IMR-90 (cell line): ENCODE measurements around the gene HJURP. TPM values are rescaled to one million over a fixed set of nuclear protein-coding genes. Genes with fewer than 3 reads are reported as not detected.

Source experiments
- ATAC-seq: fragments of 200-7000 bp; cut with Tn5 transposase; 2 replicates; pipeline ENCODE4 v1.9.1; 2020; ENCODE audit warnings: low read depth, mild to moderate bottlenecking, moderate library complexity
- BruUV-seq: library from RNA; stranded (reverse); fragments of 400-500 nt; replicated peaks from 2 replicates; lab custom pipeline; 2021; lab: Mats Ljungman, UMichigan
- CTCF ChIA-PET: fragments of 300-600 bp; formaldehyde crosslinking; extraction: SDS; loops from one replicate; lab custom pipeline; 2021; ENCODE audit warnings: antibody characterized with exemption; lab: Yijun Ruan, JAX
- POLR2A ChIA-PET: fragments of 300-600 bp; sonication (Branson Sonifier 250); formaldehyde crosslinking; loops from one replicate; lab custom pipeline; 2022; ENCODE audit warnings: antibody characterized with exemption; ENCODE audit not compliant: unreplicated experiment; lab: Charles Lee
- DNase-seq: peaks from one replicate; pipeline ENCODE4 v3.0.0; 2013
- H2AFZ ChIP-seq: replicated peaks from 2 replicates; pipeline ENCODE3; 2013; ENCODE audit warnings: low read length, mild to moderate bottlenecking; ENCODE audit not compliant: poor library complexity
- H2AK5ac ChIP-seq: 2 replicates; pipeline ENCODE4 v1.6.1; 2013; ENCODE audit warnings: low read depth, low read length, inconsistent platforms
- H2AK9ac ChIP-seq: replicated peaks from 2 replicates; pipeline ENCODE3; 2013; ENCODE audit warnings: mild to moderate bottlenecking, low read depth, low read length, moderate library complexity; ENCODE audit not compliant: poor library complexity
- H2BK120ac ChIP-seq: 2 replicates; pipeline ENCODE4 v1.6.1; 2013; ENCODE audit warnings: low read depth, low read length, inconsistent platforms
- H2BK15ac ChIP-seq: 3 replicates; pipeline ENCODE4 v1.6.1; 2013; ENCODE audit warnings: low read depth, low read length, inconsistent platforms
- H2BK20ac ChIP-seq: 2 replicates; pipeline ENCODE4 v1.6.1; 2013; ENCODE audit warnings: low read depth, mild to moderate bottlenecking, inconsistent platforms, low read length, moderate library complexity
- H2BK5ac ChIP-seq: 2 replicates; pipeline ENCODE4 v1.6.1; 2013; ENCODE audit warnings: mild to moderate bottlenecking, low read depth, low read length, inconsistent platforms; ENCODE audit not compliant: poor library complexity, severe bottlenecking
- H3K14ac ChIP-seq: replicated peaks from 2 replicates; pipeline ENCODE4 v1.6.1; 2013; ENCODE audit warnings: low read depth, low read length, inconsistent platforms
- H3K18ac ChIP-seq: 2 replicates; pipeline ENCODE4 v1.6.1; 2013; ENCODE audit warnings: low read depth, low read length, control low read depth
- H3K23ac ChIP-seq: 2 replicates; pipeline ENCODE4 v1.6.1; 2013; ENCODE audit warnings: low read depth, low read length, inconsistent platforms
- H3K27ac ChIP-seq: 2 replicates; pipeline ENCODE4 v1.5.1; 2013; ENCODE audit warnings: mild to moderate bottlenecking, control low read depth, low read length; ENCODE audit not compliant: insufficient read depth
- H3K27me3 ChIP-seq: 2 replicates; pipeline ENCODE4 v1.6.1; 2013; ENCODE audit warnings: low read length; ENCODE audit not compliant: control insufficient read depth, insufficient read depth
- H3K36me3 ChIP-seq: 2 replicates; pipeline ENCODE4 v1.6.1; 2013; ENCODE audit warnings: low read length, mixed read lengths; ENCODE audit not compliant: control insufficient read depth, insufficient read depth
- H3K4ac ChIP-seq: 2 replicates; pipeline ENCODE4 v1.6.1; 2013; ENCODE audit warnings: low read depth, low read length, inconsistent platforms
- H3K4me1 ChIP-seq: 2 replicates; pipeline ENCODE4 v1.6.1; 2013; ENCODE audit warnings: low read length, mixed read lengths; ENCODE audit not compliant: control insufficient read depth, insufficient read depth
- H3K4me2 ChIP-seq: 2 replicates; pipeline ENCODE4 v1.6.1; 2013; ENCODE audit warnings: low read depth, mild to moderate bottlenecking, control low read depth, low read length, moderate library complexity
- H3K4me3 ChIP-seq: 2 replicates; pipeline ENCODE4 v1.5.1; 2013; ENCODE audit warnings: low read depth, mild to moderate bottlenecking, control low read depth, low read length, moderate library complexity; ENCODE audit not compliant: insufficient read depth
- H3K56ac ChIP-seq: 2 replicates; pipeline ENCODE4 v1.6.1; 2013; ENCODE audit warnings: low read length, inconsistent platforms; ENCODE audit not compliant: insufficient read depth; ENCODE audit errors: extremely low read depth
- H3K79me1 ChIP-seq, 2 experiments: 2 replicates each; pipeline ENCODE4 v1.6.1; 2013; ENCODE audit warnings: low read length in 2 of 2, inconsistent platforms in 1 of 2, low read depth in 1 of 2
- H3K9ac ChIP-seq: 2 replicates; pipeline ENCODE4 v1.6.1; 2013; ENCODE audit warnings: low read depth, low read length, control low read depth
- H3K9me1 ChIP-seq: 2 replicates; pipeline ENCODE4 v1.6.1; 2013; ENCODE audit warnings: low read length, inconsistent platforms; ENCODE audit not compliant: insufficient read depth
- H3K9me3 ChIP-seq: 2 replicates; pipeline ENCODE4 v1.6.1; 2013; ENCODE audit warnings: low read length; ENCODE audit not compliant: control insufficient read depth, insufficient read depth
- H4K20me1 ChIP-seq: 2 replicates; pipeline ENCODE4 v1.6.1; 2013; ENCODE audit warnings: low read length, inconsistent platforms; ENCODE audit not compliant: insufficient read depth
- H4K5ac ChIP-seq: 2 replicates; pipeline ENCODE4 v1.6.1; 2013; ENCODE audit warnings: mild to moderate bottlenecking, low read depth, low read length, control low read depth
- H4K8ac ChIP-seq, 2 experiments: 2 replicates each; pipeline ENCODE4 v1.6.1; 2013; ENCODE audit warnings: low read depth in 2 of 2, low read length in 2 of 2, control low read depth in 1 of 2, inconsistent platforms in 1 of 2
- H4K91ac ChIP-seq: 2 replicates; pipeline ENCODE4 v1.6.1; 2013; ENCODE audit warnings: low read depth, low read length, inconsistent platforms; ENCODE audit not compliant: insufficient read depth
- BHLHE40 ChIP-seq: fragments of 150-350 bp; IDR thresholded peaks from 2 replicates; pipeline ENCODE4 v1.6.1; 2016; ENCODE audit warnings: mild to moderate bottlenecking, low read depth, low read length
- CEBPB ChIP-seq: IDR thresholded peaks from 2 replicates; pipeline ENCODE4 v1.6.1; 2012; ENCODE audit warnings: low read depth, low read length, improper control_type of control experiment
- CHD1 ChIP-seq: IDR thresholded peaks from 2 replicates; pipeline ENCODE4 v1.6.1; 2012; ENCODE audit warnings: low read depth, low read length, improper control_type of control experiment
- CTCF ChIP-seq: conservative IDR thresholded peaks from 2 replicates; pipeline ENCODE4 v1.5.1; 2012; ENCODE audit warnings: mild to moderate bottlenecking, low read depth, low read length, improper control_type of control experiment
- ELK1 ChIP-seq: fragments of 150-350 bp; IDR thresholded peaks from 2 replicates; pipeline ENCODE4 v1.6.1; 2016; ENCODE audit warnings: low read depth, mild to moderate bottlenecking, low read length, moderate library complexity, borderline replicate concordance
- FOS ChIP-seq: fragments of 150-350 bp; IDR thresholded peaks from 2 replicates; pipeline ENCODE4 v1.6.1; 2016; ENCODE audit warnings: low read depth, low read length
- MAFK ChIP-seq: IDR thresholded peaks from 2 replicates; pipeline ENCODE4 v1.6.1; 2012; ENCODE audit warnings: low read depth, low read length, improper control_type of control experiment
- MAZ ChIP-seq: IDR thresholded peaks from 2 replicates; pipeline ENCODE4 v1.6.1; 2012; ENCODE audit warnings: low read depth, mild to moderate bottlenecking, low read length, improper control_type of control experiment, moderate library complexity, borderline replicate concordance
- MXI1 ChIP-seq: IDR thresholded peaks from 2 replicates; pipeline ENCODE4 v1.6.1; 2012; ENCODE audit warnings: low read depth, mild to moderate bottlenecking, low read length, moderate library complexity, borderline replicate concordance
- NFE2L2 ChIP-seq: fragments of 150-350 bp; IDR thresholded peaks from 2 replicates; pipeline ENCODE4 v1.6.1; 2016; ENCODE audit warnings: low read depth, mild to moderate bottlenecking, low read length
- POLR2A ChIP-seq: IDR thresholded peaks from 2 replicates; pipeline ENCODE4 v1.6.1; 2012; ENCODE audit warnings: mild to moderate bottlenecking, low read depth, low read length
- RAD21 ChIP-seq: IDR thresholded peaks from 2 replicates; pipeline ENCODE4 v1.6.1; 2012; ENCODE audit warnings: low read length, improper control_type of control experiment
- RCOR1 ChIP-seq: IDR thresholded peaks from 2 replicates; pipeline ENCODE4 v1.6.1; 2012; ENCODE audit warnings: mild to moderate bottlenecking, low read length, improper control_type of control experiment; ENCODE audit not compliant: insufficient replicate concordance
- RFX5 ChIP-seq: IDR thresholded peaks from 2 replicates; pipeline ENCODE4 v1.8.0; 2012; ENCODE audit warnings: low read depth, mild to moderate bottlenecking, low read length, moderate library complexity
- SMC3 ChIP-seq: fragments of 150-350 bp; IDR thresholded peaks from 2 replicates; pipeline ENCODE4 v1.6.1; 2016; ENCODE audit warnings: low read depth, mild to moderate bottlenecking, antibody characterized with exemption, low read length, moderate library complexity
- USF2 ChIP-seq: fragments of 150-350 bp; IDR thresholded peaks from 2 replicates; pipeline ENCODE4 v1.6.1; 2017; ENCODE audit warnings: mild to moderate bottlenecking, antibody characterized with exemption, low read length, low read depth
- WGBS, 2 experiments: methylation state at CpG; one replicate each; pipeline versions ENCODE4 v1.1.5 to v1.1.7; 2013; ENCODE audit warnings: missing lambda C conversion rate in 2 of 2; ENCODE audit not compliant: insufficient read length in 1 of 2; ENCODE audit errors: extremely low coverage in 2 of 2; 5-methylcytosine and 5-hydroxymethylcytosine counted together
- dilution Hi-C: fragments of 300-500 bp; cut with HindIII; formaldehyde crosslinking; loops from one replicate; pipeline ENCODE4 v1.14.3; 2018; ENCODE audit warnings: low sequenced_read_pairs; ENCODE audit not compliant: unreplicated experiment
- in situ Hi-C: fragments of 300-500 bp; cut with MboI; formaldehyde crosslinking; loops from 3 replicates; pipeline ENCODE4 v1.14.3; 2019; ENCODE audit warnings: low sequenced_read_pairs, inconsistent platforms, mixed read lengths
- intact Hi-C: fragments of 100-400 bp; cut with micrococcal nuclease; formaldehyde crosslinking; loops from 2 replicates; pipeline ENCODE4 v1.10.0; 2022
- polyA plus RNA-seq, 3 experiments: library from polyadenylated mRNA; depleted of rRNA; stranded (reverse); fragments of >200 nt; gene quantifications; 2 replicates each; pipeline ENCODE4 v1.2.3, GENCODE V29; 2012; ENCODE audit warnings: low replicate concordance in 1 of 3
- total RNA-seq: library from RNA; depleted of rRNA; stranded (reverse); fragments of >200 nt; gene quantifications from 2 replicates; pipeline ENCODE4 v1.2.3, GENCODE V29; 2012

Gene HJURP
- total and polyA plus RNA-seq, 2 of the 4 experiments (the other 2 are of a cell fraction), result 22.6 to 26.5 TPM

- Histone ChIP-seq H3K4me3 (no peak overlapping the region), H2AK5ac (no peak overlapping the region), H3K23ac (no peak overlapping the region), H3K4me2 (no peak overlapping the region), H2AK9ac (no peak overlapping the region), H2BK20ac (no peak overlapping the region), H4K20me1 (no peaks in the 10 kb centered on the region; the same call in 1 of the 2 replicates), H3K27me3 (no peaks in the 10 kb centered on the region), H3K27ac (no peak overlapping the region), H3K56ac (no peak overlapping the region), H3K4ac (no peak overlapping the region), H3K9me1 (peaks cover 10% of the 10 kb centered on the region; the same call in 1 of the 2 replicates), H3K9ac (no peak overlapping the region), H4K91ac (no peak overlapping the region), H4K8ac (peak overlapping the region in 1 of 2 experiments; percentile 17; a peak in 1 of 4 replicates), H3K14ac (no peak overlapping the region), H3K79me1 (peaks cover 40 to 60% of the 10 kb centered on the region in 2 experiments), H2BK15ac (no peak overlapping the region), H2BK120ac (no peak overlapping the region), H3K18ac (no peak overlapping the region), H3K9me3 (no peaks in the 10 kb centered on the region), H2BK5ac (no peak overlapping the region), H3K4me1 (peaks cover 13% of the 10 kb centered on the region), H4K5ac (no peak overlapping the region), H2AFZ (no peak overlapping the region), H3K36me3 (peaks cover 9% of the 10 kb centered on the region)
- ChIA-PET CTCF (no interaction called here), POLR2A (no interaction called here)
- in situ Hi-C loops, result no loop called here
- no peak for TF ChIP-seq FOS
- no peak for TF ChIP-seq RAD21
- TF ChIP-seq RCOR1, result no peak
- TF ChIP-seq POLR2A, result no peak
- TF ChIP-seq CEBPB, result no peak
- no peak for TF ChIP-seq CTCF
- no peak for TF ChIP-seq USF2
- no peak for TF ChIP-seq BHLHE40
- no peak for TF ChIP-seq CHD1
- no peak for TF ChIP-seq RFX5
- TF ChIP-seq MAFK, result no peak
- no peak for TF ChIP-seq MXI1
- no peak for TF ChIP-seq MAZ
- TF ChIP-seq SMC3, result no peak
- no peak for TF ChIP-seq ELK1
- TF ChIP-seq NFE2L2, result no peak
- DNase-seq (no peak), ATAC-seq (no peak)
- BruUV-seq, result no TSS peak
- WGBS, 2 experiments, result no CpG with 5 or more reads among the region's 6 CpGs
- dilution Hi-C loops, result no loop called here
- intact Hi-C loops, result loop anchor here (10.0 kb wide), 2 partner anchors 286 to 694 kb away; partner anchors contain the start of gene USP40
These were observed 3.2 kb downstream of the HJURP start for GRCh38 chr2:233851169-233851568.
